ENCODE measurements around the gene RANBP3.
"Not testable (repeated sequence)": the region's sequence is repeated elsewhere in the genome, so short reads cannot be mapped to it uniquely, and the experiment has no call there.

The RANBP3 gene

GRCh38 chr19:5990289-5990797, 12.4 kb upstream of the RANBP3 start:
- H3K9me3 ChIP-seq (ENCODE audit: insufficient read depth, low read length) = no peaks in the 10 kb centered on the region
- no peaks in the 10 kb centered on the region for H3K27me3 ChIP-seq (ENCODE audit: insufficient read depth, insufficient read length)
- no peak overlapping the region for H3K4me3 ChIP-seq (ENCODE audit: insufficient read length, low read depth)
- H3K36me3 ChIP-seq (ENCODE audit: insufficient read depth, insufficient read length, low read length) = no peaks in the 10 kb centered on the region
- H3K4me1 ChIP-seq (ENCODE audit: insufficient read depth, insufficient read length) = peaks cover 10% of the 10 kb centered on the region
- TF ChIP-seq YY1 (IDR thresholded peaks at IDR 0.05; ENCODE audit: insufficient read depth, insufficient read length) (no peak), ZNF274 (IDR thresholded peaks at IDR 0.05; ENCODE audit: low read depth, low read length) (no peak), SUZ12 (IDR thresholded peaks at IDR 0.05; ENCODE audit: extremely low read depth, insufficient read depth, insufficient read length) (no peak)
- DNase-seq (ENCODE audit: low read depth, low spot score) = no peak
- no peak overlapping the region for H3K9ac ChIP-seq (ENCODE audit: insufficient read length, low read depth)

DNA sequence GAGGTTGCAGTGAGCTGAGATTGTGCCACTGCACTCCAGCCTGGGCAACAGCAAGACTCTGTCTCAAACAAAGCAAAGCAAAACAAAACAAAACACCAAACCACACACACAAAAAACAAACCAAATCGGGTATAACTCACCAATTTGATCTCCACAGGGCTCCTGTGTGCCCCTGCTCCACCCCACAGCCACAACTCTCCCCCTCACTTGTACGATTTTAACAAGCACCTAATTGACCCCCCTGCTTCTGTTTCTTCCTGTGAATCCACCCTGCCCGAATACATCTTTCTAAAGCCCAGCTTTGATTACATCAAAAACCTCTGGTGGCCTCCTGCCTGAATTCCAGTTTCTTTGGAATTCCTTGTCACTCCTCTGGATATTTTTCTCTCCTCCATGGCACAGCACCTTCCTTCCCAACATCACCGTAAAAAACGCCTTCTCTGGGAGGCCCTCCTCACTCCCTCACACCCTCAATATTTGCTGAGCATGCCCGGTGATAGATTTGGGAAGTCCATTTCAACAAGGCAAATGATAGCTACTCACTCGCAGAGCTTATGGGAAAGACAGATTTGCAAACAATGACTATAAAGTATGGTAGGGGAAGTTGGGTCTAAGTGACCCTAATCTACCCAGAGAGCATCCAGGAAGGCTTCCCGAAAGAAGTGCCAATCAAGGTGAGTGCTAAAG, 11.6 kb upstream of the RANBP3 start:
- no peak overlapping the region for H3K9ac ChIP-seq (ENCODE audit: insufficient read length, low read depth)
- no peaks in the 10 kb centered on the region for H3K9me3 ChIP-seq (ENCODE audit: insufficient read depth, low read length)
- no peak for TF ChIP-seq ZNF274 (IDR thresholded peaks at IDR 0.05; ENCODE audit: low read depth, low read length)
- no peak for TF ChIP-seq SUZ12 (IDR thresholded peaks at IDR 0.05; ENCODE audit: extremely low read depth, insufficient read depth, insufficient read length)
- no peak for TF ChIP-seq YY1 (IDR thresholded peaks at IDR 0.05; ENCODE audit: insufficient read depth, insufficient read length)
- DNase-seq (ENCODE audit: low read depth, low spot score) = no peak
- no peaks in the 10 kb centered on the region for H3K36me3 ChIP-seq (ENCODE audit: insufficient read depth, insufficient read length, low read length)
- peaks cover 10% of the 10 kb centered on the region for H3K4me1 ChIP-seq (ENCODE audit: insufficient read depth, insufficient read length)
- H3K27me3 ChIP-seq (ENCODE audit: insufficient read depth, insufficient read length) = no peaks in the 10 kb centered on the region
- H3K4me3 ChIP-seq (ENCODE audit: insufficient read length, low read depth) = no peak overlapping the region

GRCh38 chr19:5988517-5989387, 10.8 kb upstream of the RANBP3 start:
- Histone ChIP-seq H3K9me3 (ENCODE audit: insufficient read depth, low read length) (no peaks in the 10 kb centered on the region), H3K4me3 (ENCODE audit: insufficient read length, low read depth) (no peak overlapping the region), H3K36me3 (ENCODE audit: insufficient read depth, insufficient read length, low read length) (no peaks in the 10 kb centered on the region), H3K27me3 (ENCODE audit: insufficient read depth, insufficient read length) (no peaks in the 10 kb centered on the region), H3K9ac (ENCODE audit: insufficient read length, low read depth) (no peak overlapping the region), H3K4me1 (ENCODE audit: insufficient read depth, insufficient read length) (peaks cover 9% of the 10 kb centered on the region)
- no peak for DNase-seq (ENCODE audit: low read depth, low spot score)
- no peak for TF ChIP-seq SUZ12 (IDR thresholded peaks at IDR 0.05; ENCODE audit: extremely low read depth, insufficient read depth, insufficient read length)

- Histone ChIP-seq H3K36me3 (ENCODE audit: insufficient read depth, insufficient read length, low read length) (no peaks in the 10 kb centered on the region), H3K4me1 (ENCODE audit: insufficient read depth, insufficient read length) (peaks cover 10% of the 10 kb centered on the region), H3K27me3 (ENCODE audit: insufficient read depth, insufficient read length) (no peaks in the 10 kb centered on the region), H3K9me3 (ENCODE audit: insufficient read depth, low read length) (no peaks in the 10 kb centered on the region), H3K4me3 (ENCODE audit: insufficient read length, low read depth) (no peak overlapping the region), H3K9ac (ENCODE audit: insufficient read length, low read depth) (no peak overlapping the region)
- TF ChIP-seq SUZ12 (IDR thresholded peaks at IDR 0.05; ENCODE audit: extremely low read depth, insufficient read depth, insufficient read length) = no peak
- TF ChIP-seq ZNF274 (IDR thresholded peaks at IDR 0.05; ENCODE audit: low read depth, low read length) = no peak
- no peak for TF ChIP-seq YY1 (IDR thresholded peaks at IDR 0.05; ENCODE audit: insufficient read depth, insufficient read length)
- DNase-seq (ENCODE audit: low read depth, low spot score) = peak; percentile 77
Measured at GRCh38 chr19:5987077-5987818, 9.3 kb upstream of the RANBP3 start.

DNA sequence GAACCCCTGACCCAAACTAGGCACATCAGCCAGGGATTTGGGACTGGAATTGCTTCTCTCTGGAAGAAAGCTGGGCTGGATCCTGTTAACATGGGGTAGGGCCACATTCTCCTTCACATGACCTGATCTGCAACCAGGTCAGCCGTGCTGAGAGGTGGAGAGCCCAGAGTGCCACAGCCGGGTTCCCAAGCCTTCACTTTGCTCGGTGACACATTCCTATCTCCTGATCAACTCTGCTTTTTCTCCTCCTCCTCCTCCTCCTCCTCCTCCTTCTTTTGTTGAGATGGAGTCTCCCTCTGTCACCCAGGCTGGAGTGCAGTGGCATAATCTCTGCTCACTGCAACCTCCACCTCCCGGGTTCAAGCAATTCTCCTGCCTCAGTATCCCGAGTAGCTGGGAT, 7.9 kb upstream of the RANBP3 start:
- H3K36me3 ChIP-seq (ENCODE audit: insufficient read depth, insufficient read length, low read length); DNase-seq (ENCODE audit: low read depth, low spot score); H3K9me3 ChIP-seq (ENCODE audit: insufficient read depth, low read length); H3K9ac ChIP-seq (ENCODE audit: insufficient read length, low read depth); H3K27me3 ChIP-seq (ENCODE audit: insufficient read depth, insufficient read length); H3K4me1 ChIP-seq (ENCODE audit: insufficient read depth, insufficient read length); H3K4me3 ChIP-seq (ENCODE audit: insufficient read length, low read depth): not testable (repeated sequence)

- Histone ChIP-seq H3K9me3 (ENCODE audit: insufficient read depth, low read length) (no peaks in the 10 kb centered on the region), H3K27me3 (ENCODE audit: insufficient read depth, insufficient read length) (no peaks in the 10 kb centered on the region), H3K4me3 (ENCODE audit: insufficient read length, low read depth) (no peak overlapping the region), H3K4me1 (ENCODE audit: insufficient read depth, insufficient read length) (peaks cover 10% of the 10 kb centered on the region), H3K9ac (ENCODE audit: insufficient read length, low read depth) (no peak overlapping the region), H3K36me3 (ENCODE audit: insufficient read depth, insufficient read length, low read length) (no peaks in the 10 kb centered on the region)
- DNase-seq (ENCODE audit: low read depth, low spot score) = no peak
- TF ChIP-seq ZNF274 (IDR thresholded peaks at IDR 0.05; ENCODE audit: low read depth, low read length) = no peak
- no peak for TF ChIP-seq SUZ12 (IDR thresholded peaks at IDR 0.05; ENCODE audit: extremely low read depth, insufficient read depth, insufficient read length)
- no peak for TF ChIP-seq YY1 (IDR thresholded peaks at IDR 0.05; ENCODE audit: insufficient read depth, insufficient read length)
Measured at GRCh38 chr19:5985098-5985783, 7.3 kb upstream of the RANBP3 start.

Data from NT2/D1 (cell line).